ENCODE results near the gene KRTAP4-8.
"Not testable (repeated sequence)": the region's sequence is repeated elsewhere in the genome, so short reads cannot be mapped to it uniquely, and the experiment has no call there.

GRCh38 chr17:41119696-41120690, 22.1 kb upstream of the KRTAP4-8 start:
- TF ChIP-seq CTCF (conservative IDR thresholded peaks at IDR 0.05); EZH2 (IDR thresholded peaks at IDR 0.05; ENCODE audit: low read depth): not testable (repeated sequence)
